Left colon (tissue), 2 donors: ENCODE results near the gene ERAL1. TPM values are rescaled to one million over a fixed set of nuclear protein-coding genes. Genes with fewer than 3 reads are reported as not detected.
A peak's percentile ranks its signal among the peaks of the same experiment; 100 is the strongest.
"Not testable (repeated sequence)": the region's sequence is repeated elsewhere in the genome, so short reads cannot be mapped to it uniquely, and the experiment has no call there.

Experiments used
- ATAC-seq: fragments of 200-7000 bp; cut with Tn5 transposase; one replicate; pipeline ENCODE4 v1.9.1; 2020; ENCODE audit warnings: mild to moderate bottlenecking, moderate library complexity
- DNase-seq, 2 donors: peaks; one replicate each; pipeline ENCODE4 v3.0.0-alpha.2; 2020
- intact Hi-C, 2 donors: fragments of 100-400 bp; cut with DNase I in 1 of 2; cut with micrococcal nuclease in 1 of 2; formaldehyde crosslinking; loops; one replicate each; pipeline versions ENCODE4 v1.11.2 to v1.14.0; 2022; cut with DNase I, micrococcal nuclease
- total RNA-seq, 2 donors: library from RNA; stranded (reverse); fragmentation: NEBNext Ultra II Directional; extraction: Animal tissue kit (Norgen Biotek cat#: 25700); gene quantifications; one replicate each; pipeline ENCODE4 v1.2.1, GENCODE V29; 2021
- donor health status: DM: no; HTN: no; CAD: no.
- donor health status: DM: yes; HTN: yes; CAD: no.

The ERAL1 gene
- total RNA-seq, 2 donors from 2014 or later = 30.8 to 33.9 TPM

- peak in 1 of 2 donors; percentile 42 for DNase-seq
- ATAC-seq = not testable (repeated sequence)
- intact Hi-C loops = loop anchor here in 1 of 2 donors (10.0 kb wide), 1 partner anchor 129 kb away; no protein-coding TSS in a partner anchor
Measured at GRCh38 chr17:28893248-28894183, 38.7 kb downstream of the ERAL1 start.

- intact Hi-C loops = loop anchor here in 1 of 2 donors (10.0 kb wide), 1 partner anchor 131 kb away; no protein-coding TSS in a partner anchor
- ATAC-seq (no peak), DNase-seq (no peak)
Measured at GRCh38 chr17:28895794-28896447, 41.1 kb downstream of the ERAL1 start.

DNA sequence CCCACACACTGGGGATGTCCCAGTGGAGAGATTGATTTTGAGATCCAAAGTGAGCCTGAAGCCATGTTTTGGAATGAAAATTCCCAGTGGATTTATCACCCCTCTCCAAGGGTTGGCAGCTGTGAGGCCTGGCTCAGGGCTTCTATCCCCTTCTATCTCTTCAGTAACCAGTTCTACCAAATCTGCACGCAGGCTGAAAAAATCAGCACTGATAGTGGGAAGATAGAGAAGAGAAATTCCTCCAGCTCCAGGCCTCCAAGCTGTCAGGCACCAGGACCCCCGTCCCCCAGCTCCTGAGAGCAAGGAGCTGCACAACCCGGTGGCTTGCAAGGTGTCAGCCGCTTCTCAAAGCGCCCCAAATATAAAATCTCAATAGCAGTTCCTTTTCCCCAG is 41.7 kb downstream of the ERAL1 start:
- intact Hi-C loops = loop anchor here in 1 of 2 donors (10.0 kb wide), 1 partner anchor 132 kb away; no protein-coding TSS in a partner anchor
- ATAC-seq (no peak), DNase-seq (no peak)

GRCh38 chr17:28896884-28897768 is 42.3 kb downstream of the ERAL1 start, which contains the start of gene FLOT2:
Gene FLOT2, minus strand, starts transcription at chr17:28897733. Its CDS starts 159 bp downstream, at chr17:28897574.
- DNase-seq (peak; percentile 62 to 77), ATAC-seq (peak; percentile 77)
- intact Hi-C loops = loop anchor here in 1 of 2 donors (10.0 kb wide), 1 partner anchor 132 kb away; no protein-coding TSS in a partner anchor

DNA sequence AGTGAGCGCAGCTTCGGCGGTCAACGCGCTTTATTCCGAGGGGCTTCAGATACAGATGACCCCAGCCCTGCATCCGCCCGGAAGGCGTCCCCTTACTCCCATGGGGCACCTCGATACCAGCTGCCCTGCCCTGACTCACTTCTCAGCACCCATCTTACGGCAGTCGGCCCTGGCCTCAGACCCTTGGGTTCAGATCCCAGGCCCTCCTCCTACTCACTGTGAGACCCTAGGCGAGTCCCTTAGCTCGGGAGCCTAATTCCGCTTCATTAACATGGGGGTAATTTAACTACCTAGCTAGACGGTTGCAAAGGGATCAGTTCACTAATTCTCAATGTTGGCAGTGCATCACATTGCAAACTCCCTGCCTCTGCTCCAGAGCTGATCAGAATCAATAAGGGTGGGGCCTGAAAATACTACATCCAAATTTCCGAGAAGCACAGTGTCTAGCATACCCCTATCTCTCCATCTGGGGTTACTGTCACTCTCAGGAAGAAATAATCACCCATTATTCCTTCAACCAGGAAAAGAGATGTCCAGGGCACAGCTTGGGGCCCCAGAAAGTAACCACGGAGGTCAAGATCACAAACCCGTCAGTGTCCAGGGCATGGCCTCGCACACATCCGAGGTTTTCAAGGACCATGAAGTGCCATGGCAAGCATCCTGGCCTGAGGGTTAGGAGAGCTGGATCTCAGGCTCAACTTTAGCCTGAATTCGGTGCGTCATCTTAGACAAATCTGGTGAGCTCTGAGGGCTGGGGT is 43.1 kb downstream of the ERAL1 start:
- ATAC-seq = no peak
- DNase-seq = peak in 1 of 2 donors; percentile 49
- intact Hi-C loops = loop anchor here in 1 of 2 donors (10.0 kb wide), 1 partner anchor 133 kb away; no protein-coding TSS in a partner anchor

- intact Hi-C loops = loop anchor here in 1 of 2 donors (10.0 kb wide), 1 partner anchor 134 kb away; no protein-coding TSS in a partner anchor
- DNase-seq = peak in 1 of 2 donors; percentile 23
- no peak for ATAC-seq
Measured at GRCh38 chr17:28898527-28898955, 43.7 kb downstream of the ERAL1 start.

DNA sequence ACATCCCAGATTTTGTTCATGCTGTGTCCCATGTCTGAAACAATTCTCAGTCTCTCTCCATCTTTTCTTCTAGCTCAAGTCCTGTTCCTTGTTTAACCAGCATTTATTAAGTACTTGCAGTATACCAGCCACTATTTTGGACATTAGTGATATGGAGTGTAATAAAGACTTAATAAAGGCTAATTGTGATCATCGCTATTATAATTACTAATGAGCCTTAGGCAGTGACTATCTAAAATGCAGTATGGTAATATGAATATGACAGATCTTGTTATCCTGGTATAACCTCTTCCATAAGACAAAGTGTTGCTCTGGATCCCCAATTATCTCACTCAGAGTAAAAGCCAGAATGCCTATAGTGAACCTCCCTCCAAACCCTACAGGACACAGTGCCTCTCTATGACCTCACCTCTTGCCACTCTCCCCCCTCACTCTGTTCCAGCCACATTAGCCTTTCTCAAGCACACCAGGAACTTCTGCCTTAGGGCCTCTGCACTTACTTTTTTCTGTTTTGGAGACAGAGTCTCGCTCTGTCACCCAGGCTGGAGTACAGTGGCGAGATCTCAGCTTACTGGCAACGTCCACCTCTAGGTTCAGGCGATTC is 44.5 kb downstream of the ERAL1 start:
- no peak for ATAC-seq
- intact Hi-C loops = loop anchor here in 1 of 2 donors (10.0 kb wide), 1 partner anchor 135 kb away; no protein-coding TSS in a partner anchor
- peak in 1 of 2 donors; percentile 2 for DNase-seq

GRCh38 chr17:28900986-28901726 is 46.3 kb downstream of the ERAL1 start:
- intact Hi-C loops = no loop called here
- DNase-seq = no peak
- ATAC-seq = no peak

GRCh38 chr17:28901866-28902818 is 47.3 kb downstream of the ERAL1 start:
- ATAC-seq (peak; percentile 47), DNase-seq (peak; percentile 53 to 77)
- intact Hi-C loops = no loop called here

DNA sequence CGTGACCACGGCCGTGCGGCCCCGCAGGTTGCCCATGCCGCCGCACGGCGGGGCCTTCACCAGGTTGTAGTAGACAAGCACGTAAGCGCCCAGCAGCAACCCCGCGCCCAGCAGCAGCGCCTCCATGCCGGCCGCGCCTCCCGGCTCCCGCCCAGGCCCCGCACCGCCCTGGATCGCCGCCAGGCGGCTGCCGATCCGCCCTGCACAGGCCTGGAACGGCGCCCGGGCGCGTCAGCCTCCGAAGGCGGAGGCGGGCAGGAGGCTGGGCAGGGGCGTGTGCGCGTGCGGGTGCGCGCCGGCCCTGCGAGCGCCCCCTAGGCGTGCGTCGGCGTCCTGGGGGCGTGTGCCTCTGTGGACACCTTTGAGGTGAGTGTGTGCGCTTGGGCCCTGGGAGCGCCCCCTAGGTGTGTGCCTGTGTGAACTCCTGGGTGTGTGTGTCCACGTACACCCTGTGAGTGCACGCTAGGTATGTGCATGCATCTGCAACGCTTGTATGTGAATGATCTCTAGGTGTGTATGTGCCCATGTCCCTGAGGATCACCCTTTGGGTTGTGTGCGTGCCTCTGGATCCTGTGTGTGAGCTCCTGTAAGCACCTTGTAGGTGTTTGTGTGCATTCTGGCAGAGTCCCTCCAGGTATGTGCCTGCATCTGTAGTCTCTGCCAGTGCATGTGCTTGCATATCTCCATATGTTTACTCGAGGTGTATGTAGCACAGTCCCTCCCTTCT is 48.2 kb downstream of the ERAL1 start, which contains the start of gene DHRS13:
DHRS13 (minus strand) TSS at position 261 of the 727 bp plus-strand sequence; CDS start at position 126, 135 bp downstream.
- peak; percentile 88 for ATAC-seq
- intact Hi-C loops = no loop called here
- peak; percentile 87 to 96 for DNase-seq

- intact Hi-C loops, ATAC-seq, DNase-seq: not testable (repeated sequence)
Measured at GRCh38 chr17:28903546-28903841, 48.7 kb downstream of the ERAL1 start.

DNA sequence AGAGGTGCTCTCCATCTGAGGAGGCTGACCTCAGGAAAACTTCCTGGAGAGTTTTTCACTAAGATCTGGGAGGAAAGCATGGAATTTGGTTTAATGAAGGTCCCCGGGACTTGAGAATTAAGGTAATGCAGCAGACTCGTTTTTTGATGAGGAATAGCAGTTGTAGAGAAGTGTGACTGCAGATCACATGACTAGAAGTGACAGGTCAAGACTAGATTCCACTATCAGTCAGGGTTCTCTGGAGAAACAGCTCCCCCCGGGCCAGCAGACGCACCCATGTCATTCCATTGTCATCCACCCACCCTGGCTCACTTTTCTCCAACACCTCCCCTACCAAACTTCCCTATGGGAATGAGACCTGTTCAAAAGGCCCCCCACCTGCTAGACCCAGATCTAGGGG is 50.0 kb downstream of the ERAL1 start:
- ATAC-seq = no peak
- no peak for DNase-seq
- intact Hi-C loops = no loop called here

- intact Hi-C loops = no loop called here
- DNase-seq (no peak), ATAC-seq (no peak)
Measured at GRCh38 chr17:28906276-28906675, 51.5 kb downstream of the ERAL1 start.

- peak; percentile 12 for ATAC-seq
- intact Hi-C loops = no loop called here
- no peak for DNase-seq
Measured at GRCh38 chr17:28906706-28907438, 52.1 kb downstream of the ERAL1 start.
